Ovary (tissue), 3 donors: ENCODE data around the gene FOXC1.

ENCODE experiments used
- EP300 ChIP-seq: sonication (generic); formaldehyde crosslinking; IDR thresholded peaks from one replicate; pipeline ENCODE4 v1.6.1; 2017; ENCODE audit warnings: antibody characterized with exemption
- POLR2A ChIP-seq: fragments of 450-650 bp; IDR thresholded peaks from one replicate; pipeline ENCODE4 v1.6.1; 2017; ENCODE audit warnings: antibody characterized with exemption, mild to moderate bottlenecking, moderate library complexity
- TF ChIP-seq, protein P1 (sequence below), 3 donors: fragments of 450-650 bp in 2 of 3; fragments of 200-600 bp in 1 of 3; IDR thresholded peaks; one replicate each; pipeline versions ENCODE4 v1.5.1 to v1.8.0; 2016 to 2022; ENCODE audit warnings: antibody characterized with exemption in 3 of 3, mild to moderate bottlenecking in 1 of 3
- donor health status: DM: no; HTN: no; CAD: no.

DNA sequence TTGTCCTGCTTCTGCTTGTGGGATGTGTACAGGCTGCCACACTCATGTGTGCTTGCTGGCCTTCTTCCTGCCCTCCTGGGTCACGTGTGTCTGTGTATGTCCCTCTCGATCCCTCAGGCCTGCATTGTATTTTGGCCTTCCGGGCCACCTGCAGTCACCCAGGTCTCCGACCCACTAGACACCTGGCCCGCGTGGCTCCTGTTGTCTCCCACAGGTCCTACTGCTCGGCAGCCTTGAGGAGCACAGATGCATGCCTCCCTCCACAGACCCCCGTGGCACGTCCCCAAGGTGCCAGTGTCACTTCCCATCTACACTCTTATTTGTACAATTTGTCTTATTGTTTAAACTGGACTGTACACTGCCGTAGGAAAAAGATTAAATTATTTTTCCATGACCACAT, 43.1 kb downstream of the FOXC1 start:
- TF ChIP-seq, protein P1, sequence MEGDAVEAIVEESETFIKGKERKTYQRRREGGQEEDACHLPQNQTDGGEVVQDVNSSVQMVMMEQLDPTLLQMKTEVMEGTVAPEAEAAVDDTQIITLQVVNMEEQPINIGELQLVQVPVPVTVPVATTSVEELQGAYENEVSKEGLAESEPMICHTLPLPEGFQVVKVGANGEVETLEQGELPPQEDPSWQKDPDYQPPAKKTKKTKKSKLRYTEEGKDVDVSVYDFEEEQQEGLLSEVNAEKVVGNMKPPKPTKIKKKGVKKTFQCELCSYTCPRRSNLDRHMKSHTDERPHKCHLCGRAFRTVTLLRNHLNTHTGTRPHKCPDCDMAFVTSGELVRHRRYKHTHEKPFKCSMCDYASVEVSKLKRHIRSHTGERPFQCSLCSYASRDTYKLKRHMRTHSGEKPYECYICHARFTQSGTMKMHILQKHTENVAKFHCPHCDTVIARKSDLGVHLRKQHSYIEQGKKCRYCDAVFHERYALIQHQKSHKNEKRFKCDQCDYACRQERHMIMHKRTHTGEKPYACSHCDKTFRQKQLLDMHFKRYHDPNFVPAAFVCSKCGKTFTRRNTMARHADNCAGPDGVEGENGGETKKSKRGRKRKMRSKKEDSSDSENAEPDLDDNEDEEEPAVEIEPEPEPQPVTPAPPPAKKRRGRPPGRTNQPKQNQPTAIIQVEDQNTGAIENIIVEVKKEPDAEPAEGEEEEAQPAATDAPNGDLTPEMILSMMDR (IDR thresholded peaks at IDR 0.05), result no peak
- TF ChIP-seq EP300 (no peak), POLR2A (no peak)
